Activated CD4-positive, alpha-beta T cell treated with anti-CD3 and anti-CD28 coated beads, Interleukin-2, amount 50 U/mL, for 48 hours (primary cell): ENCODE results near the gene NUP43.
"Not testable (repeated sequence)": the region's sequence is repeated elsewhere in the genome, so short reads cannot be mapped to it uniquely, and the experiment has no call there.

Experiments
- DNase-seq, 2 experiments: peaks; one replicate each; pipeline ENCODE4 v3.0.0-alpha.2; 2020

Gene NUP43

GRCh38 chr6:149683256-149683859 lies 63.0 kb downstream of the NUP43 start:
- no peak for DNase-seq

GRCh38 chr6:149681845-149682244 lies 64.5 kb downstream of the NUP43 start:
- DNase-seq: not testable (repeated sequence)

- DNase-seq: no peak
Measured at GRCh38 chr6:149681209-149681608, 65.1 kb downstream of the NUP43 start.

GRCh38 chr6:149680503-149680902 lies 65.8 kb downstream of the NUP43 start:
- DNase-seq: no peak
